ENCODE results near the gene VPS51.
A peak's percentile ranks its signal among the peaks of the same experiment; 100 is the strongest.

The VPS51 gene

DNA sequence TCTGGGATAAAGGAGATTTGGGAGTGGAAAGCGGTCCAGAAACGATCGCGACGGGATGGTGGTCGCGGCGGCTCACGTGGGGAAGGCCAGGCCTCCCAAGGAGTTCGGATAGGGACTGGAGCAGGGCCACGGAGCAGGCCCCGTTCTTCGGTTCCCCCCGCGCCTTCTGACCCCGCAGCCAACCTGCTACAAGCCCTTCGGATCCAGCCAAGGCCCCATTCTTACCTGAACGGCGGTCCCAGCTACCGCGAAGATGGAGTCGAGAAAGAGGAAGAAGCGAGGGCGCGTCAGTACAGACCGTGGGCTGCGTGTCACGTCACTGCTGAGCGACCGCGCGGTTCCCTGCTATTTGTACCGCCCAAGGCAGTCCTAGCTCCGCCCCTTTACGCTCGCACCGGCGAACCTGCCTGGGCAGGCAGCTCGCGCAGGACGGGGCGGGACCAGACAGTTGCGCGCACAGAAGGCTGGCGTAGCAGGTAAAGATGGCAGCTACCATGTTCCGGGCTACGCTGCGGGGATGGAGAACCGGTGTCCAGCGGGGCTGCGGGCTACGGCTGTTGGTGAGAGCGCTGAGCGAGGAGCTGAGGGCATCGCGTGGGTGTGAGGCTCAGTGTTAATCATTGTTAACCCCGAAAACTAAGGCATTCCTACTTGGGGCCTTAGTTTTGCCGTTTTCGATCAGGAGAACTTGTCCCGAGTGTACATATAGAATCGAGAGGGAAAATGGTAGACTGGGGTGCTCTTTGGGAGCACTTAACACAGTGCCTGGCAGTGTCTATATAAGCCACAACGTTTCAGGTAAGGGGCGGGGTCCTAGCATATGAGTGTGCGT lies 26.1 kb downstream of the VPS51 start, which contains the start of the genes FAU and MRPL49:
TSS of gene FAU (minus strand) at position 270 of the 832 bp plus-strand sequence. CDS start 321 bp downstream, outside the sequence.
TSS of gene MRPL49 (plus strand) at position 457 of the 832 bp plus-strand sequence. CDS start at position 483, 26 bp downstream.
- no peaks in the 10 kb centered on the region for H3K9me3 ChIP-seq (ENCODE audit: insufficient read depth, low read length)
- H3K36me3 ChIP-seq (ENCODE audit: insufficient read depth, insufficient read length, low read length): peaks cover 74% of the 10 kb centered on the region
- peak within 1 kb of the TSS; percentile 97 for H3K4me3 ChIP-seq (ENCODE audit: insufficient read length, low read depth)
- no peaks in the 10 kb centered on the region for H3K27me3 ChIP-seq (ENCODE audit: insufficient read depth, insufficient read length)
- peak; percentile 100 for DNase-seq (ENCODE audit: low read depth, low spot score)
- no peak for TF ChIP-seq SUZ12 (IDR thresholded peaks at IDR 0.05; ENCODE audit: extremely low read depth, insufficient read depth, insufficient read length)
- TF ChIP-seq YY1 (IDR thresholded peaks at IDR 0.05; ENCODE audit: insufficient read depth, insufficient read length): peak; percentile 84
- peak within 1 kb of the TSS; percentile 98 for H3K9ac ChIP-seq (ENCODE audit: insufficient read length, low read depth)
- H3K4me1 ChIP-seq (ENCODE audit: insufficient read depth, insufficient read length): peaks cover 11% of the 10 kb centered on the region

DNA sequence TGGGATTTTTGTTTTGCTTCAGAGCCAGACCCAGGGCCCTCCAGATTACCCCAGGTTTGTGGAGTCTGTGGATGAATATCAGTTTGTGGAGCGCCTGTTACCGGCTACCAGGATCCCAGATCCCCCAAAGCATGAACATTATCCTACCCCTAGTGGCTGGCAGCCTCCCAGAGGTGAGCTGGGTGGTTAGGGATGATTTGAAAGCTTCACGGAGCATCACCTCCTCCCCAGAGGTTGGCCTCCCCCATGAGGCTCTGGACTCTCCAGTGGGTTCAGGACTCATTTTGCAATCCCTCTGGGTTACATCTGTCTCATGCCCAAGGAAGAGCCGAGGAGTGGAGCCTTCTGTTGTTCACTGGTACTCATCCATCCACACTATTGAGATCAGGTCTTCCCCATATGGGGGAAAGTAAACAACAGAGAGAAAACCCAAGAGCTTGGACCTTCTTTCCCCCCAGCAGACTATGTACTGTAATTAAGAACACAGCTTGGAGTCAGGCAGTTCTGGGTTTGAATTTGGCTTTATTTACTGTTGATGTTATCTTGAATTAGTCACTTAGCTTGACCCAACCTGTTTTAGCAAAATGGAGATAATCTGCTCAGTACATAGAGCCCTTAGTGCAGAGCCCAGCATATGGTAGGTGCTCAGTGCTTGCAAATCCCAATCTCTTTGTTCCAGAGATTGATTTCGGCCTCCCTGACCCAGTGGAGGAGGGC lies 28.6 kb downstream of the VPS51 start:
- Histone ChIP-seq H3K4me3 (ENCODE audit: insufficient read length, low read depth) (no peak overlapping the region), H3K9ac (ENCODE audit: insufficient read length, low read depth) (no peak overlapping the region), H3K9me3 (ENCODE audit: insufficient read depth, low read length) (no peaks in the 10 kb centered on the region), H3K4me1 (ENCODE audit: insufficient read depth, insufficient read length) (peaks cover 12% of the 10 kb centered on the region), H3K27me3 (ENCODE audit: insufficient read depth, insufficient read length) (no peaks in the 10 kb centered on the region), H3K36me3 (ENCODE audit: insufficient read depth, insufficient read length, low read length) (peaks cover 84% of the 10 kb centered on the region)
- TF ChIP-seq SUZ12 (IDR thresholded peaks at IDR 0.05; ENCODE audit: extremely low read depth, insufficient read depth, insufficient read length) (no peak), ZNF274 (IDR thresholded peaks at IDR 0.05; ENCODE audit: low read depth, low read length) (no peak), YY1 (IDR thresholded peaks at IDR 0.05; ENCODE audit: insufficient read depth, insufficient read length) (no peak)
- DNase-seq (ENCODE audit: low read depth, low spot score): no peak

DNA sequence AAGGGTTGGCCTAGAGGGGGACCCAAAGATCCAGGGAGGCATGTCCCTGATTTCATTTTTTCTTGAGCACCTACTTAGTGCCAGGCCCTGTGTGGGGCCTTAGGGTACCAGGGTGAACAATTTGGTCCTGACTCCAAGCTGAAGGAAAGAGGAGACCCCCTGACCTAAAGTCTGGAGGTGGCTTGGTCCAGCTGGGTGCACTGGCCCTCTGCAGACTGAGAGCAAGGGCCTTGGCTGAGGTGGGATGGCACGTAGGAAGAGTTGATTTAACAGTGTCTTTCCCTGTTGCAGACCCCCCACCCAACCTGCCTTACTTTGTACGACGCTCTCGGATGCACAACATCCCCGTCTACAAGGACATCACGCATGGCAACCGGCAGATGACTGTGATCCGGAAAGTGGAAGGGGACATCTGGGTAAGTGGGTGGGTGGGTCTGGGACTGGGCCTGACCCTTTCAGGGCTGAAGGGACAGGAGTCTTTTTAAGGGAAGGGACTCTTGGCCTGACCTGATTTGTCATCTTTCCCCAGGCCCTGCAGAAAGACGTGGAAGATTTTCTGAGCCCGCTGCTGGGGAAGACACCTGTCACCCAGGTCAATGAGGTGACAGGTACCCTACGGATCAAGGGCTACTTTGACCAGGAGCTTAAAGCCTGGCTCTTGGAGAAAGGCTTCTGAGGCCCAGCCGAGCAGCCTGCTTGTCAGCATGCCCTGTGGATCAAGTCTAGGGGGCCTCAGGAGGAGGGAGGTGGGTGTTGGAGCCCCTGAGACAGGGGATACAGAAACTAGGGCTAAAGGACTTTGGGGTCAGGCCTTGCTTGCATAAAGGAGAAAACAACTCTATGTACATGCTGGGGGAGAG lies 29.4 kb downstream of the VPS51 start:
- H3K9ac ChIP-seq (ENCODE audit: insufficient read length, low read depth): no peak overlapping the region
- H3K4me3 ChIP-seq (ENCODE audit: insufficient read length, low read depth): no peak overlapping the region
- H3K9me3 ChIP-seq (ENCODE audit: insufficient read depth, low read length): no peaks in the 10 kb centered on the region
- DNase-seq (ENCODE audit: low read depth, low spot score): no peak
- peaks cover 12% of the 10 kb centered on the region for H3K4me1 ChIP-seq (ENCODE audit: insufficient read depth, insufficient read length)
- no peaks in the 10 kb centered on the region for H3K27me3 ChIP-seq (ENCODE audit: insufficient read depth, insufficient read length)
- TF ChIP-seq YY1 (IDR thresholded peaks at IDR 0.05; ENCODE audit: insufficient read depth, insufficient read length): no peak
- no peak for TF ChIP-seq SUZ12 (IDR thresholded peaks at IDR 0.05; ENCODE audit: extremely low read depth, insufficient read depth, insufficient read length)
- no peak for TF ChIP-seq ZNF274 (IDR thresholded peaks at IDR 0.05; ENCODE audit: low read depth, low read length)
- peaks cover 84% of the 10 kb centered on the region for H3K36me3 ChIP-seq (ENCODE audit: insufficient read depth, insufficient read length, low read length)

DNA sequence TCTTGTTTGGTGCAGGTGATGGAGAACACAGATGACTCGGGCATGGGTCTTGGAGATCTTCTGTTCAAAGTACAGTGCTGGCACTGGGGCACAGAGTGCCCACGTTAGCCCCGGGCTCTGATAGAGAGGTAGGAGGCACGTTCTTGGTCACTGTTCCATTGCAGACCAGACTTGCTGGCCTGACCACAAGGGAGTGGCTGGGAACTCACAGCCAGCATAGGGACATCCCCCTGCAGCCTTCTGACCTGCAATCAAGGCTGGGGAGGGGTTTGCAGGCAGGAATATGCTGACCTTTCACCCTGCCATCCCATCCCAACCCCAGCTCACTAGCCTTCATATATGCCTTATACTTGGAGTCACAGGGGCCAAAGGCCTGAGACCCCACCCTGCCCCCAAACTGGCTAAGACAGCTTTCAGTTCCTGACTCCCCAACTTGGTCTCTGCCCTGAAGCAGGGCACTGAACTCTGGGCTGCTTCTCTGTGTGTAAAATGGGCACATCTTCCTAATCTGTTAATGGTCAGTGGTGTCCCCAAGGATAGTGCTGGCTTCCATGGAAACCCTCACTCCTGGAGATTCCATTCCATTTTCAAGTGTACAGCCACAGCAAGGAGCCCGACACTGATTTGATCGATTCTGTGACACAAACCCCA lies 30.7 kb downstream of the VPS51 start:
- peaks cover 83% of the 10 kb centered on the region for H3K36me3 ChIP-seq (ENCODE audit: insufficient read depth, insufficient read length, low read length)
- peaks cover 9% of the 10 kb centered on the region for H3K4me1 ChIP-seq (ENCODE audit: insufficient read depth, insufficient read length)
- TF ChIP-seq SUZ12 (IDR thresholded peaks at IDR 0.05; ENCODE audit: extremely low read depth, insufficient read depth, insufficient read length): no peak
- TF ChIP-seq ZNF274 (IDR thresholded peaks at IDR 0.05; ENCODE audit: low read depth, low read length): no peak
- TF ChIP-seq YY1 (IDR thresholded peaks at IDR 0.05; ENCODE audit: insufficient read depth, insufficient read length): no peak
- no peak for DNase-seq (ENCODE audit: low read depth, low spot score)
- H3K9ac ChIP-seq (ENCODE audit: insufficient read length, low read depth): peak overlapping the region; percentile 14
- no peaks in the 10 kb centered on the region for H3K9me3 ChIP-seq (ENCODE audit: insufficient read depth, low read length)
- H3K4me3 ChIP-seq (ENCODE audit: insufficient read length, low read depth): no peak overlapping the region
- H3K27me3 ChIP-seq (ENCODE audit: insufficient read depth, insufficient read length): no peaks in the 10 kb centered on the region

DNA sequence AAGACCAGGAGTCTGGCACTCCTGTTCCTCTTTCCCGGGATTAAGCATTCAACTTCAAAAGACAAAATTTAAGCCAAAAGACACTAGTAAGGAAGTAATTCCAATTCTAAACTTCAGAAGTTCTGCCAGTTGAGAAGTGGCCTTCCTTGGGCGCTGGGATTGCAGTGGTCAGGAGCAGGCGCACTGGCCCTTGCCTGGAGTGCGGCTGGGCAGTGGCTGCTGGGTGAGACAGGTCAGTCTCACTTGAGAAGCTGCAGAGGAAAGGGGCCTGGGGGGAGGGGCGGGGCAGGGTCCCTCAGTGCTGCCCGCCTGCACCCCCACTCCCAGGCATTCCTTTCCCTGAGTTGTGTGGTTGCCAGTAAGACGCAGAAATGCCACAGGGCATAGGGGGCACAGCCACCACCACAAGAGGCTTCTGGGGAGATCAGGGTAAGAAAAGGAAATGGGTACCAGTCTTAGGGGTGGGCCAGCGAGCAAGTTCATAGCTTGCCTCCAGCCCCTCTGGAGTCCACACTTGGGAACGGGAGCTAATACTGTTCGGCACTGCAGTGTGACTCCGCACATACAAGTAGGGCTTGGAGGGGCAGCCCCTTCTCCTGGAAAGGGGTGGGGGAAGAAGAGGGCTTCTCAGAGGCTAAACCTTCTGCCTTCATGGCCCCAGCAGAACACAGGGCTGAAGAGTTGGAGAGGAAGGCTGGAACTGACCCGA lies 31.6 kb downstream of the VPS51 start:
- DNase-seq (ENCODE audit: low read depth, low spot score): no peak
- Histone ChIP-seq H3K9ac (ENCODE audit: insufficient read length, low read depth) (no peak overlapping the region), H3K27me3 (ENCODE audit: insufficient read depth, insufficient read length) (no peaks in the 10 kb centered on the region), H3K4me1 (ENCODE audit: insufficient read depth, insufficient read length) (peaks cover 11% of the 10 kb centered on the region), H3K36me3 (ENCODE audit: insufficient read depth, insufficient read length, low read length) (peaks cover 91% of the 10 kb centered on the region), H3K9me3 (ENCODE audit: insufficient read depth, low read length) (no peaks in the 10 kb centered on the region), H3K4me3 (ENCODE audit: insufficient read length, low read depth) (no peak overlapping the region)
- TF ChIP-seq SUZ12 (IDR thresholded peaks at IDR 0.05; ENCODE audit: extremely low read depth, insufficient read depth, insufficient read length) (no peak), ZNF274 (IDR thresholded peaks at IDR 0.05; ENCODE audit: low read depth, low read length) (no peak)

Measured in NT2/D1 (cell line).